OCI-LY1 (cell line): ENCODE results near the gene SLC9A9.

Source experiments
- H2AFZ ChIP-seq: fragments of 200-600 bp; sonication (generic), shearing (Covaris generic); 2 replicates; pipeline ENCODE4 v1.6.0; 2014; ENCODE audit warnings: antibody characterized with exemption, mild to moderate bottlenecking, low read length
- H3F3A ChIP-seq: fragments of 200-600 bp; sonication (generic), shearing (Covaris generic); 2 replicates; pipeline ENCODE4 v1.6.0; 2014; ENCODE audit warnings: mild to moderate bottlenecking, antibody characterized with exemption, low read length, moderate library complexity; ENCODE audit not compliant: insufficient read depth
- H3K27ac ChIP-seq: fragments of 200-600 bp; sonication (generic); 2 replicates; pipeline ENCODE4 v1.5.1; 2014; ENCODE audit warnings: low read length, mixed run types, mild to moderate bottlenecking, low read depth; ENCODE audit not compliant: poor library complexity, severe bottlenecking
- H3K27me3 ChIP-seq: fragments of 200-600 bp; sonication (generic); 2 replicates; pipeline ENCODE4 v1.6.0; 2014; ENCODE audit warnings: antibody characterized with exemption, mild to moderate bottlenecking, low read length, moderate library complexity; ENCODE audit not compliant: insufficient read depth
- H3K36me3 ChIP-seq: fragments of 200-600 bp; sonication (generic); 2 replicates; pipeline ENCODE4 v1.6.1; 2014; ENCODE audit warnings: mild to moderate bottlenecking, antibody characterized with exemption, low read length, moderate library complexity, mixed read lengths; ENCODE audit not compliant: insufficient read depth
- H3K4me1 ChIP-seq: fragments of 200-600 bp; sonication (generic); 2 replicates; pipeline ENCODE4 v1.5.1; 2014; ENCODE audit warnings: mild to moderate bottlenecking, low read length, moderate library complexity; ENCODE audit not compliant: insufficient read depth, severe bottlenecking
- H3K4me2 ChIP-seq: fragments of 200-600 bp; sonication (generic), shearing (Covaris generic); 2 replicates; pipeline ENCODE4 v1.6.1; 2014; ENCODE audit warnings: low read length
- H3K4me3 ChIP-seq: fragments of 200-600 bp; sonication (generic); 2 replicates; pipeline ENCODE4 v1.5.1; 2014; ENCODE audit warnings: low read length, low read depth, mild to moderate bottlenecking, mixed read lengths; ENCODE audit not compliant: poor library complexity, severe bottlenecking
- H3K79me2 ChIP-seq: fragments of 200-600 bp; shearing (Covaris generic); 2 replicates; pipeline ENCODE4 v1.6.1; 2016; ENCODE audit warnings: mixed run types, low read length, mixed read lengths; ENCODE audit not compliant: insufficient read depth
- H3K9ac ChIP-seq: fragments of 200-600 bp; sonication (generic), shearing (Covaris generic); 2 replicates; pipeline ENCODE4 v1.6.1; 2014; ENCODE audit warnings: mild to moderate bottlenecking, low read length, mixed read lengths
- H3K9me2 ChIP-seq: fragments of 200-600 bp; sonication (generic), shearing (Covaris generic); 2 replicates; pipeline ENCODE4 v1.6.1; 2014; ENCODE audit warnings: low read depth, mild to moderate bottlenecking, low read length, mixed read lengths
- H3K9me3 ChIP-seq: fragments of 200-600 bp; shearing (Covaris generic); 2 replicates; pipeline ENCODE4 v1.6.1; 2014; ENCODE audit warnings: low read length, mixed read lengths
- H4K20me1 ChIP-seq: fragments of 200-600 bp; sonication (generic), shearing (Covaris generic); 2 replicates; pipeline ENCODE4 v1.6.0; 2016; ENCODE audit warnings: mild to moderate bottlenecking, low read length; ENCODE audit not compliant: insufficient read depth
- CTCF ChIP-seq: fragments of 200-600 bp; sonication (generic), shearing (Covaris generic); IDR thresholded peaks from 2 replicates; pipeline ENCODE4 v1.5.1; 2017; ENCODE audit warnings: mild to moderate bottlenecking, antibody characterized with exemption, low read length, moderate library complexity, mixed read lengths
- EZH2 ChIP-seq: fragments of 200-600 bp; sonication (generic), shearing (Covaris generic); IDR thresholded peaks from 2 replicates; pipeline ENCODE4 v1.8.0; 2017; ENCODE audit warnings: borderline replicate concordance, mixed run types, mild to moderate bottlenecking, antibody characterized with exemption, low read length, moderate library complexity, mixed read lengths

Gene SLC9A9

GRCh38 chr3:143712522-143712921 lies 135.7 kb downstream of the SLC9A9 start:
- Histone ChIP-seq H3K27ac (no peak overlapping the region), H3K9me3 (no peaks in the 10 kb centered on the region), H3K9me2 (no peaks in the 10 kb centered on the region), H2AFZ (no peak overlapping the region), H3F3A (no peaks in the 10 kb centered on the region), H4K20me1 (no peaks in the 10 kb centered on the region), H3K4me1 (no peaks in the 10 kb centered on the region), H3K9ac (no peak overlapping the region), H3K4me2 (no peak overlapping the region), H3K79me2 (no peaks in the 10 kb centered on the region), H3K27me3 (no peaks in the 10 kb centered on the region), H3K4me3 (no peak overlapping the region), H3K36me3 (no peaks in the 10 kb centered on the region)
- TF ChIP-seq EZH2 (no peak), CTCF (no peak)

GRCh38 chr3:143707848-143708247 lies 140.4 kb downstream of the SLC9A9 start:
- H3K4me3 ChIP-seq = no peak overlapping the region

GRCh38 chr3:143700431-143700975 lies 147.8 kb downstream of the SLC9A9 start:
- Histone ChIP-seq H3K4me3 (no peak overlapping the region), H3F3A (no peaks in the 10 kb centered on the region), H3K27me3 (no peaks in the 10 kb centered on the region), H3K4me1 (no peaks in the 10 kb centered on the region), H3K79me2 (no peaks in the 10 kb centered on the region), H3K36me3 (no peaks in the 10 kb centered on the region), H3K4me2 (no peak overlapping the region), H2AFZ (no peak overlapping the region), H3K9me2 (no peaks in the 10 kb centered on the region), H4K20me1 (no peaks in the 10 kb centered on the region), H3K9ac (no peak overlapping the region), H3K9me3 (no peaks in the 10 kb centered on the region), H3K27ac (no peak overlapping the region)
- no peak for TF ChIP-seq EZH2
- no peak for TF ChIP-seq CTCF

More at GRCh38 chr3:143707848-143708247, 140.4 kb downstream of the SLC9A9 start:
- Histone ChIP-seq H3K79me2 (no peaks in the 10 kb centered on the region), H3K36me3 (no peaks in the 10 kb centered on the region), H3K9ac (no peak overlapping the region), H3F3A (no peaks in the 10 kb centered on the region), H3K4me2 (no peak overlapping the region), H2AFZ (no peak overlapping the region), H3K9me3 (no peaks in the 10 kb centered on the region), H3K27ac (no peak overlapping the region), H3K27me3 (no peaks in the 10 kb centered on the region), H3K4me1 (no peaks in the 10 kb centered on the region), H4K20me1 (no peaks in the 10 kb centered on the region), H3K9me2 (no peaks in the 10 kb centered on the region)
- TF ChIP-seq CTCF (no peak), EZH2 (no peak)
